Gastrocnemius medialis (tissue), 4 donors: ENCODE measurements around the gene FBXL17.

ENCODE experiments used
- POLR2A ChIP-seq, 2 donors: fragments of 450-650 bp; IDR thresholded peaks; one replicate each; pipeline ENCODE4 v1.6.1; 2017; ENCODE audit warnings: antibody characterized with exemption in 2 of 2, mild to moderate bottlenecking in 2 of 2, moderate library complexity in 2 of 2
- TF ChIP-seq, protein P1 (sequence below), 5 experiments: fragments of 450-650 bp in 3 of 5; fragments of 200-600 bp in 2 of 5; sonication (generic) in 2 of 5; IDR thresholded peaks in 4 of 5; conservative IDR thresholded peaks in 1 of 5; 1 replicate in 4 of 5; 2 replicates in 1 of 5; pipeline ENCODE4 v1.5.1; 2016 to 2019; ENCODE audit warnings: antibody characterized with exemption in 5 of 5, mild to moderate bottlenecking in 3 of 5, moderate library complexity in 3 of 5

DNA sequence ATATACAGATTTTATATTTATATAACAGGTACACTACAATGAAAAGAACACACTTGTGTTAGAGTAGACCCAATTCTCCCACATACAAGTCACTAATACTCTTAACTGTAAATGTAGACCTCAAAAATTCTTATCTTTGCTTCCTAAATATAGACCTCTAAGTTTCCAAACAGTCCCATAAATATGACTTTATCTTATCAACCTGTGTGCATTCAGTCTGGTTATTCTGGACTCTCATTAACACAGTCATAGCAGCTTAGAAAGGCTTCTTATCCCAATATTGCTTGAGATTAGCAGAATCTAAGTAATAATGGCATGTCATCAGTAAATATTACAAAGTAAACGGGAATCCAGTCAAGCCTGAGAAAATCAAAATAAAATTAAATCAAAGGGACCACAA is 161.1 kb downstream of the FBXL17 start:
- TF ChIP-seq, protein P1, sequence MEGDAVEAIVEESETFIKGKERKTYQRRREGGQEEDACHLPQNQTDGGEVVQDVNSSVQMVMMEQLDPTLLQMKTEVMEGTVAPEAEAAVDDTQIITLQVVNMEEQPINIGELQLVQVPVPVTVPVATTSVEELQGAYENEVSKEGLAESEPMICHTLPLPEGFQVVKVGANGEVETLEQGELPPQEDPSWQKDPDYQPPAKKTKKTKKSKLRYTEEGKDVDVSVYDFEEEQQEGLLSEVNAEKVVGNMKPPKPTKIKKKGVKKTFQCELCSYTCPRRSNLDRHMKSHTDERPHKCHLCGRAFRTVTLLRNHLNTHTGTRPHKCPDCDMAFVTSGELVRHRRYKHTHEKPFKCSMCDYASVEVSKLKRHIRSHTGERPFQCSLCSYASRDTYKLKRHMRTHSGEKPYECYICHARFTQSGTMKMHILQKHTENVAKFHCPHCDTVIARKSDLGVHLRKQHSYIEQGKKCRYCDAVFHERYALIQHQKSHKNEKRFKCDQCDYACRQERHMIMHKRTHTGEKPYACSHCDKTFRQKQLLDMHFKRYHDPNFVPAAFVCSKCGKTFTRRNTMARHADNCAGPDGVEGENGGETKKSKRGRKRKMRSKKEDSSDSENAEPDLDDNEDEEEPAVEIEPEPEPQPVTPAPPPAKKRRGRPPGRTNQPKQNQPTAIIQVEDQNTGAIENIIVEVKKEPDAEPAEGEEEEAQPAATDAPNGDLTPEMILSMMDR (IDR thresholded peaks at IDR 0.05 in 4 of 5, conservative IDR thresholded peaks at IDR 0.05 in 1 of 5): no peak
- TF ChIP-seq POLR2A (IDR thresholded peaks at IDR 0.05): no peak
